ENCODE data around the gene NCKAP5.

- TF ChIP-seq, protein P1, sequence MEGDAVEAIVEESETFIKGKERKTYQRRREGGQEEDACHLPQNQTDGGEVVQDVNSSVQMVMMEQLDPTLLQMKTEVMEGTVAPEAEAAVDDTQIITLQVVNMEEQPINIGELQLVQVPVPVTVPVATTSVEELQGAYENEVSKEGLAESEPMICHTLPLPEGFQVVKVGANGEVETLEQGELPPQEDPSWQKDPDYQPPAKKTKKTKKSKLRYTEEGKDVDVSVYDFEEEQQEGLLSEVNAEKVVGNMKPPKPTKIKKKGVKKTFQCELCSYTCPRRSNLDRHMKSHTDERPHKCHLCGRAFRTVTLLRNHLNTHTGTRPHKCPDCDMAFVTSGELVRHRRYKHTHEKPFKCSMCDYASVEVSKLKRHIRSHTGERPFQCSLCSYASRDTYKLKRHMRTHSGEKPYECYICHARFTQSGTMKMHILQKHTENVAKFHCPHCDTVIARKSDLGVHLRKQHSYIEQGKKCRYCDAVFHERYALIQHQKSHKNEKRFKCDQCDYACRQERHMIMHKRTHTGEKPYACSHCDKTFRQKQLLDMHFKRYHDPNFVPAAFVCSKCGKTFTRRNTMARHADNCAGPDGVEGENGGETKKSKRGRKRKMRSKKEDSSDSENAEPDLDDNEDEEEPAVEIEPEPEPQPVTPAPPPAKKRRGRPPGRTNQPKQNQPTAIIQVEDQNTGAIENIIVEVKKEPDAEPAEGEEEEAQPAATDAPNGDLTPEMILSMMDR (IDR thresholded peaks at IDR 0.05; ENCODE audit: poor library complexity) = no peak
- no peak for TF ChIP-seq EZH2phosphoT487 (IDR thresholded peaks at IDR 0.05; ENCODE audit: low read depth, severe bottlenecking, unreplicated experiment)
Measured at GRCh38 chr2:132752421-132753206, 815.6 kb downstream of the NCKAP5 start.
